ENCODE data around the gene HERPUD1. TPM values are rescaled to one million over a fixed set of nuclear protein-coding genes. Genes with fewer than 3 reads are reported as not detected.

Gene HERPUD1
- total and polyA plus RNA-seq, 2 of the 13 experiments (the other 11 are each of a cell fraction or from before 2014, with no cell fraction given), result 96.2 to 323 TPM

GRCh38 chr16:56946767-56947603 is 15.0 kb downstream of the HERPUD1 start (continued):
- TF ChIP-seq ZNF180 (CRISPR knock-in tag; IDR thresholded peaks at IDR 0.05; ENCODE audit: borderline replicate concordance, low read depth) (no peak), ETV6 (CRISPR knock-in tag; conservative IDR thresholded peaks at IDR 0.05) (no peak), NBN (conservative IDR thresholded peaks at IDR 0.05) (no peak), ZNF10 (CRISPR knock-in tag; IDR thresholded peaks at IDR 0.05; ENCODE audit: borderline replicate concordance, low read depth) (no peak), MIER3 (CRISPR knock-in tag; IDR thresholded peaks at IDR 0.05; ENCODE audit: borderline replicate concordance) (no peak), ZNF432 (CRISPR knock-in tag; IDR thresholded peaks at IDR 0.05; ENCODE audit: borderline replicate concordance) (no peak), ZNF788 (CRISPR knock-in tag; IDR thresholded peaks at IDR 0.05; ENCODE audit: borderline replicate concordance) (no peak), NFIC (IDR thresholded peaks at IDR 0.05; ENCODE audit: low read length) (no peak), ZNF251 (CRISPR knock-in tag; IDR thresholded peaks at IDR 0.05) (no peak), ZKSCAN8 (CRISPR knock-in tag; IDR thresholded peaks at IDR 0.05; ENCODE audit: borderline replicate concordance) (no peak), RFX3 (CRISPR knock-in tag; IDR thresholded peaks at IDR 0.05) (no peak), ZNF296 (CRISPR knock-in tag; conservative IDR thresholded peaks at IDR 0.05) (no peak)
- TF ChIP-seq, protein P1, sequence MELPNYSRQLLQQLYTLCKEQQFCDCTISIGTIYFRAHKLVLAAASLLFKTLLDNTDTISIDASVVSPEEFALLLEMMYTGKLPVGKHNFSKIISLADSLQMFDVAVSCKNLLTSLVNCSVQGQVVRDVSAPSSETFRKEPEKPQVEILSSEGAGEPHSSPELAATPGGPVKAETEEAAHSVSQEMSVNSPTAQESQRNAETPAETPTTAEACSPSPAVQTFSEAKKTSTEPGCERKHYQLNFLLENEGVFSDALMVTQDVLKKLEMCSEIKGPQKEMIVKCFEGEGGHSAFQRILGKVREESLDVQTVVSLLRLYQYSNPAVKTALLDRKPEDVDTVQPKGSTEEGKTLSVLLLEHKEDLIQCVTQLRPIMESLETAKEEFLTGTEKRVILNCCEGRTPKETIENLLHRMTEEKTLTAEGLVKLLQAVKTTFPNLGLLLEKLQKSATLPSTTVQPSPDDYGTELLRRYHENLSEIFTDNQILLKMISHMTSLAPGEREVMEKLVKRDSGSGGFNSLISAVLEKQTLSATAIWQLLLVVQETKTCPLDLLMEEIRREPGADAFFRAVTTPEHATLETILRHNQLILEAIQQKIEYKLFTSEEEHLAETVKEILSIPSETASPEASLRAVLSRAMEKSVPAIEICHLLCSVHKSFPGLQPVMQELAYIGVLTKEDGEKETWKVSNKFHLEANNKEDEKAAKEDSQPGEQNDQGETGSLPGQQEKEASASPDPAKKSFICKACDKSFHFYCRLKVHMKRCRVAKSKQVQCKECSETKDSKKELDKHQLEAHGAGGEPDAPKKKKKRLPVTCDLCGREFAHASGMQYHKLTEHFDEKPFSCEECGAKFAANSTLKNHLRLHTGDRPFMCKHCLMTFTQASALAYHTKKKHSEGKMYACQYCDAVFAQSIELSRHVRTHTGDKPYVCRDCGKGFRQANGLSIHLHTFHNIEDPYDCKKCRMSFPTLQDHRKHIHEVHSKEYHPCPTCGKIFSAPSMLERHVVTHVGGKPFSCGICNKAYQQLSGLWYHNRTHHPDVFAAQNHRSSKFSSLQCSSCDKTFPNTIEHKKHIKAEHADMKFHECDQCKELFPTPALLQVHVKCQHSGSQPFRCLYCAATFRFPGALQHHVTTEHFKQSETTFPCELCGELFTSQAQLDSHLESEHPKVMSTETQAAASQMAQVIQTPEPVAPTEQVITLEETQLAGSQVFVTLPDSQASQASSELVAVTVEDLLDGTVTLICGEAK (IDR thresholded peaks at IDR 0.05), result no peak
- TF ChIP-seq, protein P1 (CRISPR knock-in tag; IDR thresholded peaks at IDR 0.05), result no peak
- TF ChIP-seq, protein P2, sequence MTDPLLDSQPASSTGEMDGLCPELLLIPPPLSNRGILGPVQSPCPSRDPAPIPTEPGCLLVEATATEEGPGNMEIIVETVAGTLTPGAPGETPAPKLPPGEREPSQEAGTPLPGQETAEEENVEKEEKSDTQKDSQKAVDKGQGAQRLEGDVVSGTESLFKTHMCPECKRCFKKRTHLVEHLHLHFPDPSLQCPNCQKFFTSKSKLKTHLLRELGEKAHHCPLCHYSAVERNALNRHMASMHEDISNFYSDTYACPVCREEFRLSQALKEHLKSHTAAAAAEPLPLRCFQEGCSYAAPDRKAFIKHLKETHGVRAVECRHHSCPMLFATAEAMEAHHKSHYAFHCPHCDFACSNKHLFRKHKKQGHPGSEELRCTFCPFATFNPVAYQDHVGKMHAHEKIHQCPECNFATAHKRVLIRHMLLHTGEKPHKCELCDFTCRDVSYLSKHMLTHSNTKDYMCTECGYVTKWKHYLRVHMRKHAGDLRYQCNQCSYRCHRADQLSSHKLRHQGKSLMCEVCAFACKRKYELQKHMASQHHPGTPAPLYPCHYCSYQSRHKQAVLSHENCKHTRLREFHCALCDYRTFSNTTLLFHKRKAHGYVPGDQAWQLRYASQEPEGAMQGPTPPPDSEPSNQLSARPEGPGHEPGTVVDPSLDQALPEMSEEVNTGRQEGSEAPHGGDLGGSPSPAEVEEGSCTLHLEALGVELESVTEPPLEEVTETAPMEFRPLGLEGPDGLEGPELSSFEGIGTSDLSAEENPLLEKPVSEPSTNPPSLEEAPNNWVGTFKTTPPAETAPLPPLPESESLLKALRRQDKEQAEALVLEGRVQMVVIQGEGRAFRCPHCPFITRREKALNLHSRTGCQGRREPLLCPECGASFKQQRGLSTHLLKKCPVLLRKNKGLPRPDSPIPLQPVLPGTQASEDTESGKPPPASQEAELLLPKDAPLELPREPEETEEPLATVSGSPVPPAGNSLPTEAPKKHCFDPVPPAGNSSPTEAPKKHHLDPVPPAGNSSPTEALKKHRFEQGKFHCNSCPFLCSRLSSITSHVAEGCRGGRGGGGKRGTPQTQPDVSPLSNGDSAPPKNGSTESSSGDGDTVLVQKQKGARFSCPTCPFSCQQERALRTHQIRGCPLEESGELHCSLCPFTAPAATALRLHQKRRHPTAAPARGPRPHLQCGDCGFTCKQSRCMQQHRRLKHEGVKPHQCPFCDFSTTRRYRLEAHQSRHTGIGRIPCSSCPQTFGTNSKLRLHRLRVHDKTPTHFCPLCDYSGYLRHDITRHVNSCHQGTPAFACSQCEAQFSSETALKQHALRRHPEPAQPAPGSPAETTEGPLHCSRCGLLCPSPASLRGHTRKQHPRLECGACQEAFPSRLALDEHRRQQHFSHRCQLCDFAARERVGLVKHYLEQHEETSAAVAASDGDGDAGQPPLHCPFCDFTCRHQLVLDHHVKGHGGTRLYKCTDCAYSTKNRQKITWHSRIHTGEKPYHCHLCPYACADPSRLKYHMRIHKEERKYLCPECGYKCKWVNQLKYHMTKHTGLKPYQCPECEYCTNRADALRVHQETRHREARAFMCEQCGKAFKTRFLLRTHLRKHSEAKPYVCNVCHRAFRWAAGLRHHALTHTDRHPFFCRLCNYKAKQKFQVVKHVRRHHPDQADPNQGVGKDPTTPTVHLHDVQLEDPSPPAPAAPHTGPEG (CRISPR knock-in tag; IDR thresholded peaks at IDR 0.05), result no peak
